ENCODE measurements around the gene CTSC.

CTSC gene

GRCh38 chr11:88304352-88304751 lies 33.2 kb downstream of the CTSC start:
- Histone ChIP-seq H3K27me3 (ENCODE audit: low read length) (no peaks in the 10 kb centered on the region), H3K4me2 (ENCODE audit: low read depth, low read length, poor library complexity, severe bottlenecking) (no peak overlapping the region), H3K9ac (ENCODE audit: low read length) (no peak overlapping the region), H3K27ac (ENCODE audit: low read depth, low read length) (no peak overlapping the region), H3K9me3 (ENCODE audit: insufficient read depth, low read length) (no peaks in the 10 kb centered on the region), H2AFZ (ENCODE audit: low read depth, low read length, severe bottlenecking) (no peak overlapping the region), H3K36me3 (ENCODE audit: low read length) (peaks cover 24% of the 10 kb centered on the region; the same call in 1 of the 2 replicates), H3K79me2 (ENCODE audit: insufficient read depth, low read length) (no peaks in the 10 kb centered on the region), H3K4me3 (ENCODE audit: insufficient read depth, low read length, poor library complexity, severe bottlenecking) (no peak overlapping the region), H3F3A (ENCODE audit: insufficient read depth) (no peaks in the 10 kb centered on the region), H3K9me2 (replicated peaks; ENCODE audit: insufficient read depth, low read length) (no peaks in the 10 kb centered on the region), H4K20me1 (ENCODE audit: low read depth, low read length) (no peaks in the 10 kb centered on the region)
- TF ChIP-seq EZH2phosphoT487 (conservative IDR thresholded peaks at IDR 0.05; ENCODE audit: low read length) (no peak), CTCF (IDR thresholded peaks at IDR 0.05; ENCODE audit: insufficient read depth, low read length, poor library complexity, severe bottlenecking) (no peak)

GRCh38 chr11:88303037-88303436 lies 34.5 kb downstream of the CTSC start:
- Histone ChIP-seq H3K27ac (ENCODE audit: low read depth, low read length) (no peak overlapping the region), H3K9ac (ENCODE audit: low read length) (no peak overlapping the region), H3K36me3 (ENCODE audit: low read length) (peaks cover 14% of the 10 kb centered on the region; the same call in 1 of the 2 replicates), H3K27me3 (ENCODE audit: low read length) (no peaks in the 10 kb centered on the region), H3K4me3 (ENCODE audit: insufficient read depth, low read length, poor library complexity, severe bottlenecking) (no peak overlapping the region), H2AFZ (ENCODE audit: low read depth, low read length, severe bottlenecking) (no peak overlapping the region), H3K9me3 (ENCODE audit: insufficient read depth, low read length) (no peaks in the 10 kb centered on the region), H3K4me2 (ENCODE audit: low read depth, low read length, poor library complexity, severe bottlenecking) (no peak overlapping the region), H3F3A (ENCODE audit: insufficient read depth) (no peaks in the 10 kb centered on the region), H4K20me1 (ENCODE audit: low read depth, low read length) (no peaks in the 10 kb centered on the region), H3K79me2 (ENCODE audit: insufficient read depth, low read length) (no peaks in the 10 kb centered on the region), H3K9me2 (replicated peaks; ENCODE audit: insufficient read depth, low read length) (no peaks in the 10 kb centered on the region)
- no peak for TF ChIP-seq CTCF (IDR thresholded peaks at IDR 0.05; ENCODE audit: insufficient read depth, low read length, poor library complexity, severe bottlenecking)
- TF ChIP-seq EZH2phosphoT487 (conservative IDR thresholded peaks at IDR 0.05; ENCODE audit: low read length): no peak

- H3K79me2 ChIP-seq (ENCODE audit: insufficient read depth, low read length): no peaks in the 10 kb centered on the region
- no peak overlapping the region for H3K4me3 ChIP-seq (ENCODE audit: insufficient read depth, low read length, poor library complexity, severe bottlenecking)
- H4K20me1 ChIP-seq (ENCODE audit: low read depth, low read length): no peaks in the 10 kb centered on the region
- peaks cover 7% of the 10 kb centered on the region; the same call in 1 of the 2 replicates for H3K36me3 ChIP-seq (ENCODE audit: low read length)
- TF ChIP-seq CTCF (IDR thresholded peaks at IDR 0.05; ENCODE audit: insufficient read depth, low read length, poor library complexity, severe bottlenecking) (no peak), EZH2phosphoT487 (conservative IDR thresholded peaks at IDR 0.05; ENCODE audit: low read length) (no peak)
- no peaks in the 10 kb centered on the region for H3K9me3 ChIP-seq (ENCODE audit: insufficient read depth, low read length)
- no peak overlapping the region for H3K9ac ChIP-seq (ENCODE audit: low read length)
- no peak overlapping the region for H2AFZ ChIP-seq (ENCODE audit: low read depth, low read length, severe bottlenecking)
- H3F3A ChIP-seq (ENCODE audit: insufficient read depth): no peaks in the 10 kb centered on the region
- no peak overlapping the region for H3K4me2 ChIP-seq (ENCODE audit: low read depth, low read length, poor library complexity, severe bottlenecking)
- no peak overlapping the region for H3K27ac ChIP-seq (ENCODE audit: low read depth, low read length)
- H3K27me3 ChIP-seq (ENCODE audit: low read length): no peaks in the 10 kb centered on the region
- H3K9me2 ChIP-seq (replicated peaks; ENCODE audit: insufficient read depth, low read length): no peaks in the 10 kb centered on the region
Observed at GRCh38 chr11:88301488-88302140, 35.9 kb downstream of the CTSC start.
